Stimulated activated naive B cell treated with anti-CD40 and anti-IgM and Interleukin-4, amounts not matched to agents 10 μg/mL and 1 μg/mL and 100 μg/mL, for 72 hours (primary cell): ENCODE measurements around the gene PLEKHA8.

Experiments
- ATAC-seq, 2 donors: fragments of 150-1000 bp; cut with Tn5 transposase; replicated peaks; 2 replicates each; pipeline ENCODE4 v1.10.0; 2021; ENCODE audit warnings: moderate library complexity in 1 of 2
- DNase-seq: peaks from one replicate; pipeline ENCODE4 v3.0.0; 2021
- H3K27ac Mint-ChIP-seq: one replicate; pipeline ENCODE4 v1.8.0; 2022; ENCODE audit warnings: mild to moderate bottlenecking, mixed read lengths
- H3K27me3 Mint-ChIP-seq, 2 donors: one replicate each; pipeline ENCODE4 v1.8.0; 2022; ENCODE audit warnings: mixed read lengths in 2 of 2
- H3K36me3 Mint-ChIP-seq, 2 donors: one replicate each; pipeline ENCODE4 v1.8.0; 2022; ENCODE audit warnings: mixed read lengths in 2 of 2, mild to moderate bottlenecking in 1 of 2
- H3K4me1 Mint-ChIP-seq, 2 donors: one replicate each; pipeline ENCODE4 v1.8.0; 2022; ENCODE audit warnings: mixed read lengths in 2 of 2, mild to moderate bottlenecking in 1 of 2
- H3K4me3 Mint-ChIP-seq, 2 donors: one replicate each; pipeline ENCODE4 v1.8.0; 2022; ENCODE audit warnings: mild to moderate bottlenecking in 2 of 2, mixed read lengths in 2 of 2, moderate library complexity in 1 of 2
- H3K9me3 Mint-ChIP-seq, 2 donors: one replicate each; pipeline ENCODE4 v1.8.0; 2022; ENCODE audit warnings: mixed read lengths in 2 of 2, mild to moderate bottlenecking in 1 of 2

The PLEKHA8 gene

DNA sequence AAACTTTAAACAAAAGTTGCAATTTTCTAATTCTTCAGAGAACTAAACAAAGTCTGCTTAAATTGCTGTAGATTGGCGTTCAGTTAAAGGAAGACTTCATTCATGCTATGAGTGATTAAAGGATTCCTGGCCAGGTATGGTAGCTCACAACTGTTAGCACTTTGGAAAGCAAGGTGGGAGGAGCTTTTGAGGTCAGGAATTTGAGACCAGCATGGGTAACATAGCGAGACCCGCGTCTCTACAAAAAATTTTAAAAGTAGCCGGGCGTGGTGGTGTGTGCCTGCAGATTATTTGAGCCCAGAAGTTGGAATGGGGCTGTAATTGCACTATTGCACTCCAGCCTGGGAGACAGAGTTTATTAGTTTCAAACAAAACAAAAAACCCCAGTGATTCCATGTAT is 25.1 kb upstream of the PLEKHA8 start:
- Mint-ChIP-seq H3K36me3 (no peaks in the 10 kb centered on the region), H3K27ac (no peak overlapping the region), H3K4me1 (no peaks in the 10 kb centered on the region), H3K27me3 (peaks cover 4 to 9% of the 10 kb centered on the region in 2 donors), H3K4me3 (no peak overlapping the region), H3K9me3 (no peaks in the 10 kb centered on the region)
- ATAC-seq (no peak), DNase-seq (no peak)

DNA sequence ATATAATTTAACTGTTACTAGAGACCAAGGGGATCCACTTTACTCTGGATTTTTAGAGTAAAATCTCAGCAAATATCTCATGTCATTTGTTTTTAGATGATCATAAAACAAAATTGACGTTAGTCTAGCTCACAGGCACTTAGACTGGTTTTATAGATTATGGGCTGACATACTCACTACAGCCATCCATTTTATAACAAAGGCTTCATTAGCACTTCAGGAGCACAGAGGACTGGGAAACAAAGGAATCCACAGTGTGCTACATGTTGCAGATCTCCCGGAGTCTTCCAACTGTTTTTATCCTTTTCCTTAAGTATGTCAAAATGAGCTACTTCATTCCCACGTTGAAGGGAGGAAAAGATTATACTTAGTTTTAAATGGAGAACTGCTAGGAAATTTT is 22.7 kb upstream of the PLEKHA8 start:
- H3K4me3 Mint-ChIP-seq: no peak overlapping the region
- no peak for ATAC-seq
- H3K9me3 Mint-ChIP-seq: no peaks in the 10 kb centered on the region
- DNase-seq: no peak
- no peaks in the 10 kb centered on the region for H3K4me1 Mint-ChIP-seq
- H3K27me3 Mint-ChIP-seq: no peaks in the 10 kb centered on the region
- H3K36me3 Mint-ChIP-seq: no peaks in the 10 kb centered on the region
- H3K27ac Mint-ChIP-seq: no peak overlapping the region

DNA sequence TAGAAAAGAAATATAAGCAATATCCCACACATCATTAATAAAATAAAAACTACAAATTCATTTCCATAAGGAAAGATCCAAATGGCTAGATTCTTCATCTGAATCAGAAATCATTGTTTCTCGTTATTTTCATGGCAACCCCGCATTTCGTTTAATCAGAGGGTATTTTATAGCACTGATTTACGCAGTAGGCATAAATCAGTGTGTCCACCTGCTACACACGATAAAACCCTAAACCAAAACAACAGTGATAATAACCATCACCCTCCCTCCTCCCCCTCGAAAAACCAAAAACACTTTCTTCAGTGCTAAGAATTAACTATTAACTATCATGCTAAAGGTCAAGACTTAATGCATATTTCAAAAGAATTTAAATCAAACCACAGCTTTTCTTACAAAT is 18.2 kb upstream of the PLEKHA8 start:
- Mint-ChIP-seq H3K27me3 (no peaks in the 10 kb centered on the region), H3K27ac (no peak overlapping the region), H3K9me3 (no peaks in the 10 kb centered on the region), H3K4me3 (no peak overlapping the region), H3K36me3 (peaks cover 7 to 8% of the 10 kb centered on the region in 2 donors), H3K4me1 (no peaks in the 10 kb centered on the region)
- no peak for DNase-seq
- no peak for ATAC-seq

- Mint-ChIP-seq H3K9me3 (no peaks in the 10 kb centered on the region), H3K4me3 (no peak overlapping the region), H3K27ac (no peak overlapping the region), H3K36me3 (peaks cover 7 to 17% of the 10 kb centered on the region in 2 donors), H3K4me1 (no peaks in the 10 kb centered on the region), H3K27me3 (no peaks in the 10 kb centered on the region)
- ATAC-seq: no peak
- DNase-seq: no peak
Measured at GRCh38 chr7:30012757-30013156, 15.5 kb upstream of the PLEKHA8 start.

- Mint-ChIP-seq H3K27ac (no peak overlapping the region), H3K4me3 (no peak overlapping the region), H3K4me1 (peaks cover 4 to 7% of the 10 kb centered on the region in 2 donors), H3K36me3 (peaks cover 7 to 28% of the 10 kb centered on the region in 2 donors), H3K27me3 (no peaks in the 10 kb centered on the region), H3K9me3 (peaks cover 0 to 1% of the 10 kb centered on the region in 2 donors)
- ATAC-seq (no peak), DNase-seq (no peak)
Measured at GRCh38 chr7:30018451-30018850, 9.8 kb upstream of the PLEKHA8 start.

DNA sequence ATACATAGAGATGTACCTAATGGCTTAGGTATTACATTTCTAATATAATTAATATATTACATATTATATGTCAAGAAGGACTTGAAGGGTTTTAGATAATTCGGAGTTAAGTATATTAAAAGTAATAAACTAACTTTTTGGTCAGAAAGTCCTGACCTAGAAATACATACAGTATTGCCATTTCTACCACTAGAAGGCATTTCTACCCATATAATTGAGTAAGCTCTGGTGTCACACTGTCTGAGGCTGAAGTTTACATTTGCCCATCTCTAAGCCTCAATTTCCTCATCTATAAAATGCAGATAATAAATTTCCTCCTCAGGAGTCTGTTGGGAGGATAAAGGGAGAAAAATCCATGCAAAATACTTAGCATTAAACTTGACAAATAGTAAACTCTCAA is 8.8 kb upstream of the PLEKHA8 start:
- H3K4me1 Mint-ChIP-seq: peaks cover 5 to 11% of the 10 kb centered on the region in 2 donors
- no peak overlapping the region for H3K4me3 Mint-ChIP-seq
- peaks cover 0 to 4% of the 10 kb centered on the region in 2 donors for H3K9me3 Mint-ChIP-seq
- no peak overlapping the region for H3K27ac Mint-ChIP-seq
- H3K27me3 Mint-ChIP-seq: no peaks in the 10 kb centered on the region
- DNase-seq (no peak), ATAC-seq (no peak)
- peaks cover 7 to 26% of the 10 kb centered on the region in 2 donors for H3K36me3 Mint-ChIP-seq

- ATAC-seq: no peak
- Mint-ChIP-seq H3K9me3 (peaks cover 0 to 4% of the 10 kb centered on the region in 2 donors), H3K4me1 (peaks cover 5 to 16% of the 10 kb centered on the region in 2 donors), H3K36me3 (peaks cover 6 to 23% of the 10 kb centered on the region in 2 donors), H3K27me3 (no peaks in the 10 kb centered on the region), H3K4me3 (no peak overlapping the region), H3K27ac (no peak overlapping the region)
- no peak for DNase-seq
Measured at GRCh38 chr7:30019960-30020359, 8.3 kb upstream of the PLEKHA8 start.

DNA sequence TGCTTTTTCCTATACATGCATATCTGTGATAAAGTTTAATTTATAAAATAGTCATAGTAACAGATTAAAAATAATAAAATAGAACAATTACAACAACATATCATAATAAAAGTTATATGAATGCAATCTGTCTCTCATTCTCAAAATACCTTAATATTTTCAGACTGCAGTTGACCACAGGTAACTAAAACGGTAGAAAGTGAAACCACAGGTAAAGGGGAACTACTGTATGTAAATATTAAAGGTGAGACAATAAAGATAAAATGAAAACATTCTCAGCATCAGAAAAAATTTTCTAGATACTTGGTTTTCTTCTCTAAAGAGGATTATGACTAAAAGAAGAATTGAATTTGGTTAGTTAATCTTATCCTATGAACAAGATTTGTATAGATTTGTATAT is 7.7 kb upstream of the PLEKHA8 start:
- no peak overlapping the region for H3K27ac Mint-ChIP-seq
- DNase-seq: no peak
- peaks cover 11 to 22% of the 10 kb centered on the region in 2 donors for H3K4me1 Mint-ChIP-seq
- no peak overlapping the region for H3K4me3 Mint-ChIP-seq
- H3K36me3 Mint-ChIP-seq: peaks cover 6 to 26% of the 10 kb centered on the region in 2 donors
- H3K27me3 Mint-ChIP-seq: no peaks in the 10 kb centered on the region
- no peak for ATAC-seq
- H3K9me3 Mint-ChIP-seq: peaks cover 0 to 4% of the 10 kb centered on the region in 2 donors

GRCh38 chr7:30022991-30023390 is 5.2 kb upstream of the PLEKHA8 start:
- H3K27me3 Mint-ChIP-seq: no peaks in the 10 kb centered on the region
- H3K9me3 Mint-ChIP-seq: peaks cover 0 to 4% of the 10 kb centered on the region in 2 donors
- no peak overlapping the region for H3K27ac Mint-ChIP-seq
- H3K4me3 Mint-ChIP-seq: no peak overlapping the region
- ATAC-seq: no peak
- DNase-seq: no peak
- peaks cover 19 to 34% of the 10 kb centered on the region in 2 donors for H3K4me1 Mint-ChIP-seq
- H3K36me3 Mint-ChIP-seq: peaks cover 6 to 16% of the 10 kb centered on the region in 2 donors

- Mint-ChIP-seq H3K27ac (no peak overlapping the region), H3K4me3 (no peak overlapping the region), H3K9me3 (peaks cover 0 to 4% of the 10 kb centered on the region in 2 donors), H3K27me3 (no peaks in the 10 kb centered on the region), H3K4me1 (peaks cover 19 to 34% of the 10 kb centered on the region in 2 donors), H3K36me3 (peaks cover 6 to 13% of the 10 kb centered on the region in 2 donors)
- ATAC-seq (no peak), DNase-seq (no peak)
Measured at GRCh38 chr7:30023524-30023923, 4.7 kb upstream of the PLEKHA8 start.

GRCh38 chr7:30026229-30027064 is 1.8 kb upstream of the PLEKHA8 start, which contains the start of gene FKBP14:
Gene FKBP14, minus strand, starts transcription at chr7:30026702. Its CDS starts 194 bp downstream, at chr7:30026508.
- DNase-seq: peak; percentile 94
- Mint-ChIP-seq H3K4me3 (peak within 1 kb of the TSS; percentile 94 to 95), H3K36me3 (peaks cover 2 to 8% of the 10 kb centered on the region in 2 donors), H3K4me1 (peaks cover 17 to 34% of the 10 kb centered on the region in 2 donors), H3K9me3 (peaks cover 0 to 4% of the 10 kb centered on the region in 2 donors), H3K27me3 (no peaks in the 10 kb centered on the region), H3K27ac (peak within 1 kb of the TSS; percentile 93)
- ATAC-seq: peak; percentile 83 to 84

DNA sequence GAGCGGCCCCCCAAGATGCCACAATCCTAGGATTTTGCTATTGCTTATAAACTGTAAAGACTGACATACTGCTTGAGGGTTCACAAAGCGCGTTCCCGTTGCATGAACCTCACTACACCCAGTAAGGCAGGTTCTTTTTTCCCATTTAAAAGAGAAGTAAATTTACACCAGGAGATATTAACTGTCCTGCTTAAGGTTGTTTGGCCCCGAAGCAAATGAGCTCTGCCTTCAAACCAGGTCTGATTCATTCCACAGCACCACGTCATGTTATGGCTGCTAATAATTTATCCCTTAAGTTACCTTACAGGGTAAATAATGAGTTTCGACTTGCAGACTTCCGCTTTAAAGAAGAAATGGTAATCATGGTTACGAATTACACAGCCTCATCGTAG is 1.2 kb upstream of the PLEKHA8 start:
- Mint-ChIP-seq H3K36me3 (peaks cover 0 to 8% of the 10 kb centered on the region in 2 donors), H3K9me3 (peaks cover 0 to 4% of the 10 kb centered on the region in 2 donors), H3K27ac (peak overlapping the region; percentile 93), H3K4me1 (peaks cover 17 to 34% of the 10 kb centered on the region in 2 donors), H3K27me3 (no peaks in the 10 kb centered on the region), H3K4me3 (peak overlapping the region; percentile 94 to 95)
- DNase-seq: peak; percentile 24
- peak; percentile 49 to 57 for ATAC-seq

- Mint-ChIP-seq H3K4me3 (peak overlapping the region; percentile 94 to 95), H3K27me3 (no peaks in the 10 kb centered on the region), H3K27ac (peak overlapping the region; percentile 93), H3K9me3 (peaks cover 0 to 4% of the 10 kb centered on the region in 2 donors), H3K4me1 (peaks cover 21 to 34% of the 10 kb centered on the region in 2 donors), H3K36me3 (peaks cover 0 to 8% of the 10 kb centered on the region in 2 donors)
- ATAC-seq: peak; percentile 5 to 8
- no peak for DNase-seq
Measured at GRCh38 chr7:30027740-30028215, 434 bp upstream of the PLEKHA8 start.

- Mint-ChIP-seq H3K27ac (peak overlapping the region; percentile 67), H3K27me3 (no peaks in the 10 kb centered on the region), H3K36me3 (peaks cover 0 to 3% of the 10 kb centered on the region in 2 donors), H3K9me3 (no peaks in the 10 kb centered on the region), H3K4me3 (peak overlapping the region; percentile 94 to 95), H3K4me1 (peaks cover 18 to 24% of the 10 kb centered on the region in 2 donors)
- no peak for DNase-seq
- ATAC-seq: peak; percentile 24 to 25
Measured at GRCh38 chr7:30028749-30029635, 780 bp downstream of the PLEKHA8 start.
